ENCODE data around the gene PLA2G6.
"Not testable (repeated sequence)": the region's sequence is repeated elsewhere in the genome, so short reads cannot be mapped to it uniquely, and the experiment has no call there.

PLA2G6 gene

DNA sequence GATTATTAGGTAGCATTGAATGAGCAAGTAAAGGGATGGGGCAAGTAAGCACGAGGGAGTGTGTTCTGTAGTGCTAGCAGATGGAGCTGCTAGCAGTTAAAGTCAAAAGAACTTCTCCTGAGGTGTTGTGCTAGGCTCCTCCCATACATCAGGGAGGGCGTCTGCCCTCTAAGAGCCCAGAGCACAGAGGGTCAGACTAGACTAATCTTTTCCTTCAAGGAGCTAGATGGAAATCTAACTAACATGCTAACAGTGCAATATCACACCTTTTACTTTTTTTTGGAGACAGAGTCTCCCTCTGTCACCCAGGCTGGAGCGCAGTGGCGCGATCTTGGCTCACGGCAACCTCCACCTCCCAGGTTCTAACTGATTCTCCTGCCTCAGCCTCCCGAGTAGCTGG, 3.2 kb upstream of the PLA2G6 start:
- no peaks in the 10 kb centered on the region for H3K9me3 ChIP-seq (ENCODE audit: insufficient read depth, low read depth, low read length)
- H3K79me2 ChIP-seq (ENCODE audit: insufficient read depth, low read length), result peaks cover 17% of the 10 kb centered on the region
- no peak for TF ChIP-seq EZH2phosphoT487 (IDR thresholded peaks at IDR 0.05; ENCODE audit: borderline replicate concordance)
- TF ChIP-seq, protein P1, sequence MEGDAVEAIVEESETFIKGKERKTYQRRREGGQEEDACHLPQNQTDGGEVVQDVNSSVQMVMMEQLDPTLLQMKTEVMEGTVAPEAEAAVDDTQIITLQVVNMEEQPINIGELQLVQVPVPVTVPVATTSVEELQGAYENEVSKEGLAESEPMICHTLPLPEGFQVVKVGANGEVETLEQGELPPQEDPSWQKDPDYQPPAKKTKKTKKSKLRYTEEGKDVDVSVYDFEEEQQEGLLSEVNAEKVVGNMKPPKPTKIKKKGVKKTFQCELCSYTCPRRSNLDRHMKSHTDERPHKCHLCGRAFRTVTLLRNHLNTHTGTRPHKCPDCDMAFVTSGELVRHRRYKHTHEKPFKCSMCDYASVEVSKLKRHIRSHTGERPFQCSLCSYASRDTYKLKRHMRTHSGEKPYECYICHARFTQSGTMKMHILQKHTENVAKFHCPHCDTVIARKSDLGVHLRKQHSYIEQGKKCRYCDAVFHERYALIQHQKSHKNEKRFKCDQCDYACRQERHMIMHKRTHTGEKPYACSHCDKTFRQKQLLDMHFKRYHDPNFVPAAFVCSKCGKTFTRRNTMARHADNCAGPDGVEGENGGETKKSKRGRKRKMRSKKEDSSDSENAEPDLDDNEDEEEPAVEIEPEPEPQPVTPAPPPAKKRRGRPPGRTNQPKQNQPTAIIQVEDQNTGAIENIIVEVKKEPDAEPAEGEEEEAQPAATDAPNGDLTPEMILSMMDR (conservative IDR thresholded peaks at IDR 0.05; ENCODE audit: low read length), result no peak
- H3F3A ChIP-seq (ENCODE audit: low read depth), result no peaks in the 10 kb centered on the region
- H3K4me3 ChIP-seq (ENCODE audit: low read length, poor library complexity, severe bottlenecking), result no peak overlapping the region
- no peaks in the 10 kb centered on the region for H3K36me3 ChIP-seq (ENCODE audit: insufficient read depth, low read length)
- H3K27me3 ChIP-seq (ENCODE audit: insufficient read depth, low read length, poor library complexity, severe bottlenecking), result no peaks in the 10 kb centered on the region
- H3K9me2 ChIP-seq (replicated peaks; ENCODE audit: low read depth, low read length), result no peaks in the 10 kb centered on the region
- H4K20me1 ChIP-seq (ENCODE audit: insufficient read depth, low read length, poor library complexity, severe bottlenecking), result no peaks in the 10 kb centered on the region
- H3K9ac ChIP-seq (ENCODE audit: low read depth, low read length, poor library complexity, severe bottlenecking), result no peak overlapping the region
- H2AFZ ChIP-seq (ENCODE audit: low read length), result no peak overlapping the region
- peaks cover 25% of the 10 kb centered on the region for H3K4me1 ChIP-seq (ENCODE audit: insufficient read depth, low read length, poor library complexity, severe bottlenecking)
- H3K4me2 ChIP-seq (ENCODE audit: low read depth, low read length, poor library complexity, severe bottlenecking), result no peak overlapping the region

DNA sequence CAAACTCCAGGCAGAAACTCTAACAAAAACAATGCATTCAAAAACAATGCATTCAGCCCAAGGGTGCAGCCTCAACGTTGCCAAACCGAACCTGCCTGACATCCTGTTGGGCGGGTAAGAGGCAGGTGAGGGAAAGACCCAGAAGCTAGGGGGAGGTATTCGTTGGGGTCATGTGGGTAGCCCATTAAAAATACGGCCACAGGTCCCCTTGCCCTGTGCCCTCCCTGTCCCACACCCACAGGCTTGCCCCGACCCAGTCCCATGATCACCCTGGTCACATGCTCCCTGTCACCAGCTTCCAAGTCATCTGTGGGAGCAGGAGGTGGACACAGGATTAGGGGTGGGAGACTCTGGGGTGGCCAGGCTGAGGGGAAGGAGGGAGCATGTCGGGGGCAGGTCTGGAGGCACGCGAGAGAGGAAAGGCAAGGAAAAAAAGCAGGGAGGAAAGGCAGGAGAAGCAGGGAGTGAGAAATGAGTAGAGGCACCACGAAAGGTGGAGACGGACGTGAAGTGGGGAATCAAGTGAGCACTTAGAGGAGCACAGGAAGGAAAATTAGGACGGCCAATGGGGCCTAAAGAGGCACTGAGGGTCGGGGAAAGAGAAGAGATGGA, 683 bp downstream of the PLA2G6 start:
- Histone ChIP-seq H3K4me2 (ENCODE audit: low read depth, low read length, poor library complexity, severe bottlenecking) (peak overlapping the region; percentile 93), H3F3A (ENCODE audit: low read depth) (no peaks in the 10 kb centered on the region), H3K4me1 (ENCODE audit: insufficient read depth, low read length, poor library complexity, severe bottlenecking) (peaks cover 57% of the 10 kb centered on the region), H2AFZ (ENCODE audit: low read length) (peak overlapping the region; percentile 61), H3K9me3 (ENCODE audit: insufficient read depth, low read depth, low read length) (no peaks in the 10 kb centered on the region), H3K79me2 (ENCODE audit: insufficient read depth, low read length) (peaks cover 32% of the 10 kb centered on the region), H3K4me3 (ENCODE audit: low read length, poor library complexity, severe bottlenecking) (peak overlapping the region; percentile 93), H3K27me3 (ENCODE audit: insufficient read depth, low read length, poor library complexity, severe bottlenecking) (no peaks in the 10 kb centered on the region), H4K20me1 (ENCODE audit: insufficient read depth, low read length, poor library complexity, severe bottlenecking) (no peaks in the 10 kb centered on the region), H3K9ac (ENCODE audit: low read depth, low read length, poor library complexity, severe bottlenecking) (peak overlapping the region; percentile 99), H3K9me2 (replicated peaks; ENCODE audit: low read depth, low read length) (no peaks in the 10 kb centered on the region), H3K36me3 (ENCODE audit: insufficient read depth, low read length) (no peaks in the 10 kb centered on the region)
- TF ChIP-seq, protein P1 (conservative IDR thresholded peaks at IDR 0.05; ENCODE audit: low read length), result no peak
- TF ChIP-seq EZH2phosphoT487 (IDR thresholded peaks at IDR 0.05; ENCODE audit: borderline replicate concordance), result no peak

DNA sequence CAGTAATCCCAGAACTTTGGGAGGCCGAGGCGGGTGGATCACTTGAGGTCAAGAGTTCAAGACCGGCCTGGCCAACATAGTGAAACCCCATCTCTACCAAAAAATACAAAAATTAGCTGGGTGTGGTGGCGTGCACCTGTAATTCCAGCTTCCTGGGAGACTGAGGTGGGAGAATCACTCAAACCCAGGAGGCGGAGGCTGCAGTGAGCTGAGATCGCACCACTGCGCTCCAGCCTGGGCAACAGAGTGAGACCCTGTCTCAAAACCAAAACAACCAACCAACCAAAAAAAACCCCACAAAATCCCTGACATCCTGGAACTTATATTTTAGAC, 3.1 kb downstream of the PLA2G6 start:
- not testable (repeated sequence) for H3F3A ChIP-seq (ENCODE audit: low read depth); H3K9me2 ChIP-seq (replicated peaks; ENCODE audit: low read depth, low read length); H3K4me3 ChIP-seq (ENCODE audit: low read length, poor library complexity, severe bottlenecking); H3K27me3 ChIP-seq (ENCODE audit: insufficient read depth, low read length, poor library complexity, severe bottlenecking); H4K20me1 ChIP-seq (ENCODE audit: insufficient read depth, low read length, poor library complexity, severe bottlenecking); H3K36me3 ChIP-seq (ENCODE audit: insufficient read depth, low read length); H2AFZ ChIP-seq (ENCODE audit: low read length); H3K9me3 ChIP-seq (ENCODE audit: insufficient read depth, low read depth, low read length); H3K9ac ChIP-seq (ENCODE audit: low read depth, low read length, poor library complexity, severe bottlenecking)
- Histone ChIP-seq H3K79me2 (ENCODE audit: insufficient read depth, low read length) (peaks cover 41% of the 10 kb centered on the region), H3K4me1 (ENCODE audit: insufficient read depth, low read length, poor library complexity, severe bottlenecking) (peaks cover 67% of the 10 kb centered on the region), H3K4me2 (ENCODE audit: low read depth, low read length, poor library complexity, severe bottlenecking) (peak overlapping the region; percentile 24)

DNA sequence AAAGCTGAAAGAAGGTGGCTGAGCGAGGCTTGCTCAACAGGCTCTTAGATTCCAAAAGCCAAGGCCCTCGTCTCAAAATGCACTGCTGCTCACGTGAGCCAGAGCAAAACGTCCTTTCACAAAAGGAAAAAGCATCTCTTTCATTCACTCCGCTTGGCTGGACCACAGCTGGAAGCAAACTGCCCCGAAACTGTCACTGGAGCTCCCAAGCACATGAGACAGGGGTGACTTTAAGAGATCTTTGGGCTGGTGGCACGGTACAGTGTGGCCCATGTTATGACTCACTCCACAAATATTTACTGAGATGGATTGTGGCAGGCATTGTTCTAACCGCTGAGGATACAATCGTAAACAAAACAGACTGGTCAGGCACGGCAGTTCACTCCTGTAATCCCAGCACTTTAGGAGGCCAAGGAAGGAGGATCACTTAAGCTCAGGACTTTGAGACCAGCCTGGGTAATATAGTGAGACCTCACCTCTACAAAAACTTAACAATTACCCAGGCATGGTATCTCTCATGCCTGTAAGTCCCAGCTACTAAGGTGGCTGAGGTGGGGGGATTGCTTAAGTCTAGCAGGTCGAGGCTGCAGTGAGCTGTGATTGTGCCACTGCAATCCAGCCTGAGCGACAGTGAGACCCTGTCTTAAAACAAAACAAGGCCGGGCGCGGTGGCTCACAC, 3.6 kb downstream of the PLA2G6 start:
- Histone ChIP-seq H4K20me1 (ENCODE audit: insufficient read depth, low read length, poor library complexity, severe bottlenecking) (no peaks in the 10 kb centered on the region), H3K36me3 (ENCODE audit: insufficient read depth, low read length) (no peaks in the 10 kb centered on the region), H3K9me2 (replicated peaks; ENCODE audit: low read depth, low read length) (no peaks in the 10 kb centered on the region), H3K4me1 (ENCODE audit: insufficient read depth, low read length, poor library complexity, severe bottlenecking) (peaks cover 71% of the 10 kb centered on the region), H3K27me3 (ENCODE audit: insufficient read depth, low read length, poor library complexity, severe bottlenecking) (no peaks in the 10 kb centered on the region), H3K9ac (ENCODE audit: low read depth, low read length, poor library complexity, severe bottlenecking) (peak overlapping the region; percentile 67), H3K9me3 (ENCODE audit: insufficient read depth, low read depth, low read length) (no peaks in the 10 kb centered on the region), H3K4me3 (ENCODE audit: low read length, poor library complexity, severe bottlenecking) (no peak overlapping the region), H3K4me2 (ENCODE audit: low read depth, low read length, poor library complexity, severe bottlenecking) (peak overlapping the region; percentile 76), H2AFZ (ENCODE audit: low read length) (no peak overlapping the region), H3K79me2 (ENCODE audit: insufficient read depth, low read length) (peaks cover 41% of the 10 kb centered on the region), H3F3A (ENCODE audit: low read depth) (no peaks in the 10 kb centered on the region)
- TF ChIP-seq EZH2phosphoT487 (IDR thresholded peaks at IDR 0.05; ENCODE audit: borderline replicate concordance), result no peak
- TF ChIP-seq, protein P1 (conservative IDR thresholded peaks at IDR 0.05; ENCODE audit: low read length), result no peak

DNA sequence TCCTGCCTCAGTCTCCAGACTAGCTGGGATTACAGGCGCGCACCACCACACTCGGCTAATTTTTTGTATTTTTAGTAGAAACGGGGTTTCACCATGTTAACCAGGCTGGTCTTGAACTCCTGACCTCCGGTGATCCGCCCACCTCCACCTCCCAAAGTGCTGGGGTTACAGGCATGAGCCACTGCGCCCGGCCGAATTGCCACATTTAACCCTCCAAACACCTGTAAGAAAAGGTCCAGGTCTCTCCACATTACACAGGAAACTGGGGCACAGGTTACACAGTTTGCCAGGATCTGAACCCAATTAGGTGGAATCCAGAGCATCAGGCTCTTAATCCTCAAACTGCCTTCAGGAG, 4.1 kb downstream of the PLA2G6 start:
- not testable (repeated sequence) for H3K36me3 ChIP-seq (ENCODE audit: insufficient read depth, low read length); H4K20me1 ChIP-seq (ENCODE audit: insufficient read depth, low read length, poor library complexity, severe bottlenecking); H3K9me2 ChIP-seq (replicated peaks; ENCODE audit: low read depth, low read length); H2AFZ ChIP-seq (ENCODE audit: low read length); H3K9me3 ChIP-seq (ENCODE audit: insufficient read depth, low read depth, low read length); H3K4me3 ChIP-seq (ENCODE audit: low read length, poor library complexity, severe bottlenecking); H3F3A ChIP-seq (ENCODE audit: low read depth); H3K27me3 ChIP-seq (ENCODE audit: insufficient read depth, low read length, poor library complexity, severe bottlenecking)
- H3K4me1 ChIP-seq (ENCODE audit: insufficient read depth, low read length, poor library complexity, severe bottlenecking), result peaks cover 71% of the 10 kb centered on the region
- H3K9ac ChIP-seq (ENCODE audit: low read depth, low read length, poor library complexity, severe bottlenecking), result peak overlapping the region; percentile 67
- H3K79me2 ChIP-seq (ENCODE audit: insufficient read depth, low read length), result peaks cover 46% of the 10 kb centered on the region
- H3K4me2 ChIP-seq (ENCODE audit: low read depth, low read length, poor library complexity, severe bottlenecking), result peak overlapping the region; percentile 76

Data from Loucy (cell line).